Smooth muscle cell (in vitro differentiated cells): ENCODE results near the gene FPGS. TPM values are rescaled to one million over a fixed set of nuclear protein-coding genes. Genes with fewer than 3 reads are reported as not detected.

ENCODE experiments used
- DNase-seq: peaks from one replicate; lab custom pipeline; 2025; ENCODE audit not compliant: unreplicated experiment; lab: John Stamatoyannopoulos, UW
- H2AFZ ChIP-seq: fragments of 200-600 bp; sonication (generic); 2 replicates; pipeline ENCODE4 v1.6.0; 2016; ENCODE audit warnings: antibody characterized with exemption, low read depth, mild to moderate bottlenecking
- H3F3A ChIP-seq: fragments of 200-600 bp; sonication (generic); 2 replicates; pipeline ENCODE4 v1.6.0; 2017; ENCODE audit warnings: antibody characterized with exemption, low read depth
- H3K27ac ChIP-seq: fragments of 200-600 bp; sonication (generic); 2 replicates; pipeline ENCODE4 v1.5.1; 2016; ENCODE audit warnings: low read depth, mild to moderate bottlenecking
- H3K27me3 ChIP-seq: fragments of 200-600 bp; sonication (generic); 2 replicates; pipeline ENCODE4 v1.6.1; 2016; ENCODE audit warnings: low read depth, mild to moderate bottlenecking
- H3K36me3 ChIP-seq: fragments of 200-600 bp; sonication (generic); 2 replicates; pipeline ENCODE4 v1.5.1; 2016; ENCODE audit warnings: low read depth
- H3K4me1 ChIP-seq: fragments of 200-600 bp; sonication (generic); 2 replicates; pipeline ENCODE4 v1.5.1; 2016; ENCODE audit warnings: low read depth
- H3K4me2 ChIP-seq: fragments of 200-600 bp; sonication (generic); 2 replicates; pipeline ENCODE4 v1.6.0; 2016; ENCODE audit warnings: mild to moderate bottlenecking
- H3K4me3 ChIP-seq: fragments of 200-600 bp; sonication (generic); 2 replicates; pipeline ENCODE4 v1.5.1; 2016; ENCODE audit warnings: mild to moderate bottlenecking
- H3K79me2 ChIP-seq: fragments of 200-600 bp; sonication (generic); 2 replicates; pipeline ENCODE4 v1.6.0; 2016; ENCODE audit warnings: low read depth, mild to moderate bottlenecking
- H3K9ac ChIP-seq: fragments of 200-600 bp; sonication (generic); 2 replicates; pipeline ENCODE4 v1.6.0; 2016; ENCODE audit warnings: low read depth
- H3K9me3 ChIP-seq: fragments of 200-600 bp; sonication (generic); replicated peaks from 2 replicates; pipeline ENCODE4 v1.5.1; 2016; ENCODE audit warnings: low read depth
- H4K20me1 ChIP-seq: fragments of 200-600 bp; sonication (generic); 2 replicates; pipeline ENCODE4 v1.6.0; 2016; ENCODE audit warnings: low read depth
- CTCF ChIP-seq: fragments of 200-600 bp; sonication (generic); IDR thresholded peaks from 2 replicates; pipeline ENCODE4 v1.5.1; 2017; ENCODE audit warnings: borderline replicate concordance, mild to moderate bottlenecking, antibody characterized with exemption; ENCODE audit not compliant: insufficient read depth, poor library complexity, severe bottlenecking
- WGBS: methylation state at CpG from one replicate; pipeline ENCODE4 v1.1.7; 2016; ENCODE audit warnings: low lambda C conversion rate; 5-methylcytosine and 5-hydroxymethylcytosine counted together
- polyA plus RNA-seq: library from polyadenylated mRNA; unstranded; fragments of >200 nt; fragmentation: Nextera tagmentation; extraction: Ambion mirVana; gene quantifications from 2 replicates; pipeline ENCODE4 v1.2.1, GENCODE V29; 2016
- total RNA-seq: library from RNA; depleted of rRNA; stranded (reverse); fragments of >200 nt; gene quantifications from 2 replicates; pipeline ENCODE4 v1.2.3, GENCODE V29; 2014

The FPGS gene
- total and polyA plus RNA-seq, 2 experiments from 2014 or later, result 12.9 to 34.9 TPM

- Histone ChIP-seq H3K9me3 (no peaks in the 10 kb centered on the region), H3K79me2 (no peaks in the 10 kb centered on the region), H3K27ac (no peak overlapping the region), H3F3A (no peaks in the 10 kb centered on the region), H3K27me3 (no peaks in the 10 kb centered on the region), H3K4me3 (no peak overlapping the region), H2AFZ (no peak overlapping the region), H3K9ac (no peak overlapping the region), H3K36me3 (no peaks in the 10 kb centered on the region), H4K20me1 (no peaks in the 10 kb centered on the region), H3K4me1 (no peaks in the 10 kb centered on the region), H3K4me2 (no peak overlapping the region)
- 96% methylated on average over 3 of the region's 3 CpGs for WGBS
- no peak for TF ChIP-seq CTCF
- no peak for DNase-seq
Measured at GRCh38 chr9:127816362-127816725, 13.7 kb downstream of the FPGS start.

DNA sequence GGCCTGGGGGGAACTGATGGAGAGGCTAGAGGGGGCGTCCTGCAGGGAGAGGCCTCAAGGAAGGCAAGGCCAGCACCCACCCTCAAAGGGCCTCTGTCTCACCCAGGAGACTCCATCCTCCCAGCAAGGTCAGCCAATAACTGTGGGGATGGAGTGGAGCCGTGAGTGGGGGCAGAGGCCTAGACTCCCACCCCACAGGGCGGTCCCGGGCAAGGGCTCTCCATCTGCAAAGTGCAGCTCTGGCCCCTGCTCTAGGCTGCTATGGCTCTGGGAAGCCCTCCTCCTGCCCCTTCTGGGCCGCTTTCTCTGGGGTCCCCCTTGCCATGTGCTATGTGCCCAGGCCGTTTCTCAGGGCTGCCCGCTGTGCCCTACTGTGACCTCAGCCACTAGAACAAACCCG, 14.0 kb downstream of the FPGS start:
- no peak for TF ChIP-seq CTCF
- Histone ChIP-seq H3K4me3 (no peak overlapping the region), H3K9ac (no peak overlapping the region), H3K4me2 (no peak overlapping the region), H3K27me3 (no peaks in the 10 kb centered on the region), H4K20me1 (no peaks in the 10 kb centered on the region), H3K9me3 (no peaks in the 10 kb centered on the region), H3F3A (no peaks in the 10 kb centered on the region), H2AFZ (no peak overlapping the region), H3K79me2 (no peaks in the 10 kb centered on the region), H3K27ac (no peak overlapping the region), H3K4me1 (no peaks in the 10 kb centered on the region), H3K36me3 (no peaks in the 10 kb centered on the region)
- WGBS, result 96% methylated on average over 7 of the region's 8 CpGs
- DNase-seq, result no peak

DNA sequence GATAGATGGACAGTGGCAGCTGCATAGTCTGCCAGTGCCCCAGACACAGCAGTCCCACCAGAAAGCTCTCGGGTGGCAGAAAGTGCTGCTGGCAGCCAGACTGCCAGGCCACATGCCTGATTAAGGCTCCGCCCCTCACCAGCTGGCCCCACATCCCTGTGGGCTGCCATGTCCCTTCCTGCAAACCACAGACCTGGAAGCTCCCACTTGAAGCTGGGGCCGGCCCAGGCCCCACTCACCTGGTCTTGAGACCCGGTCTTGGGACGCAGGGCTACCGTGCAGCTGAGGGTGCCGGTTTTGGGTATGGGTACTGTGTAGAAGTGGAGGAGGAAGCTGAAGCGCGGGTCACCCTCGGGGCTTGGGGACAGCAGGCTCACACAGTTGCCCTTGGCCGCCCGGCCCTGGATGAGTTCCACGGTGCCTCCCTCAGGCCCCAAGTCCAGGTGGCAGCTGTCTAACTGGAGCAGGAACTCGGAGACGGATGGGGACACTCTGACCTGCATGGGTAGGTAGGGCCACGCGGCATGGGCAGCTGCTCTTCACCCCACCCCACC, 15.3 kb downstream of the FPGS start:
- DNase-seq, result no peak
- Histone ChIP-seq H3K27ac (no peak overlapping the region), H3K9ac (no peak overlapping the region), H3K27me3 (no peaks in the 10 kb centered on the region), H4K20me1 (no peaks in the 10 kb centered on the region), H3K4me1 (no peaks in the 10 kb centered on the region), H3F3A (no peaks in the 10 kb centered on the region), H3K79me2 (no peaks in the 10 kb centered on the region), H3K4me2 (no peak overlapping the region), H3K4me3 (no peak overlapping the region), H3K36me3 (no peaks in the 10 kb centered on the region), H2AFZ (no peak overlapping the region), H3K9me3 (no peaks in the 10 kb centered on the region)
- 87% methylated on average over 17 of the region's 17 CpGs for WGBS
- TF ChIP-seq CTCF, result no peak

GRCh38 chr9:127818574-127818973, 15.9 kb downstream of the FPGS start:
- Histone ChIP-seq H3K27ac (no peak overlapping the region), H3K9ac (no peak overlapping the region), H2AFZ (no peak overlapping the region), H3K4me1 (no peaks in the 10 kb centered on the region), H3K4me2 (no peak overlapping the region), H3K4me3 (no peak overlapping the region), H3F3A (no peaks in the 10 kb centered on the region), H3K36me3 (no peaks in the 10 kb centered on the region), H3K9me3 (no peaks in the 10 kb centered on the region), H4K20me1 (no peaks in the 10 kb centered on the region), H3K79me2 (no peaks in the 10 kb centered on the region), H3K27me3 (no peaks in the 10 kb centered on the region)
- DNase-seq, result no peak
- 97% methylated on average over 11 of the region's 11 CpGs for WGBS
- TF ChIP-seq CTCF, result no peak
